Activated T-helper 9 cell treated with anti-CD3 and anti-CD28 coated beads, Interleukin-2, amount 50 U/mL, for 16 hours (primary cell): ENCODE measurements around the gene LEP.

ENCODE experiments used
- DNase-seq: peaks from one replicate; pipeline ENCODE4 v3.0.0-alpha.2; 2020; ENCODE audit warnings: low read depth

The LEP gene

GRCh38 chr7:128247108-128247507, 6.0 kb downstream of the LEP start:
- no peak for DNase-seq

DNA sequence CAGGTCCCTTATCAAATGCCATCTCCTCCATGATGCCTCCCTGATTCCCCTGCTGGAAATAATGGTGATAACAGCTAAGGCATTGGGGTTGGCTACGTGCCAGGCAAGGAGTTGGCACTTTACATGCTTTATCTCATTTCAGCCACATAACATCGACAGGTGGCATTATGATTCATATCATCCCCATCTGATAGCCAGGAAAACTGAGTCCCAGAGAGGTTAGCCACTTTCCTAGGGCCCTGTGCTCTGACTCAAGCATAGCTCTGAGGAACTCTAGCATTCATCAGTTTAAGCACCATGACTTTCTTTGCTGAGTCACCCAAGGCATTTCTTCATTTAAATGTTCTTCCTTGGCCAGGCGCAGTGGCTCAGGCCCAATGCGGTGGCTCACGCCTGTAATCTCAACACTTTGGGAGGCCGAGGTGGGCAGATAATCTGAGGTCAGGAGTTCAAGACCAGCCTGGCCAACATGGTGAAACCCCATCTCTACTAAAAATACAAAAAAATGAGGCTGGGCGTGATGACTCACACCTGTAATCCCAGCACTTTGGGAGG, 6.6 kb downstream of the LEP start:
- no peak for DNase-seq

GRCh38 chr7:128251337-128251736, 10.3 kb downstream of the LEP start:
- no peak for DNase-seq

DNA sequence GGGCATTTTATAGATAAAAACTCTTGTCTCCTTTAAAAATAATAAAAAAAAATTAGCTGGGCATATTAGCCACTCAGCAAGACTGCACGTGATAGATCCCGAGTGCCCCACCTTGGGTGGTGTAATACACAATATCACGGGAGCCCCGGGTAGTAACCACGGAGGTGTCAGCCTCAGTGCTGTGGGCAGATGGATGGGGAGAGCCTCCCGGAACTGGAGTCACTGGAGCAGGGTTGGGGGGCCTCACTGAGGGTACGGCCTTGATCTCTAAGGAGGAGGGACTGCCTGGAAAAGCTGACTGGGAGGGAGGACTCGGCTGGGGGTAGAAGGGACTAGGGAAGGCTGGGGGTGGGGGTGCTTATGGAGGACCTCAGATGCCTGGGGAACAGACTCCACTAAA, 12.6 kb downstream of the LEP start:
- DNase-seq, result no peak

DNA sequence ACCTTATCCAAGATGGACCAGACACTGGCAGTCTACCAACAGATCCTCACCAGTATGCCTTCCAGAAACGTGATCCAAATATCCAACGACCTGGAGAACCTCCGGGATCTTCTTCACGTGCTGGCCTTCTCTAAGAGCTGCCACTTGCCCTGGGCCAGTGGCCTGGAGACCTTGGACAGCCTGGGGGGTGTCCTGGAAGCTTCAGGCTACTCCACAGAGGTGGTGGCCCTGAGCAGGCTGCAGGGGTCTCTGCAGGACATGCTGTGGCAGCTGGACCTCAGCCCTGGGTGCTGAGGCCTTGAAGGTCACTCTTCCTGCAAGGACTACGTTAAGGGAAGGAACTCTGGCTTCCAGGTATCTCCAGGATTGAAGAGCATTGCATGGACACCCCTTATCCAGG, 13.4 kb downstream of the LEP start:
- DNase-seq, result no peak

DNA sequence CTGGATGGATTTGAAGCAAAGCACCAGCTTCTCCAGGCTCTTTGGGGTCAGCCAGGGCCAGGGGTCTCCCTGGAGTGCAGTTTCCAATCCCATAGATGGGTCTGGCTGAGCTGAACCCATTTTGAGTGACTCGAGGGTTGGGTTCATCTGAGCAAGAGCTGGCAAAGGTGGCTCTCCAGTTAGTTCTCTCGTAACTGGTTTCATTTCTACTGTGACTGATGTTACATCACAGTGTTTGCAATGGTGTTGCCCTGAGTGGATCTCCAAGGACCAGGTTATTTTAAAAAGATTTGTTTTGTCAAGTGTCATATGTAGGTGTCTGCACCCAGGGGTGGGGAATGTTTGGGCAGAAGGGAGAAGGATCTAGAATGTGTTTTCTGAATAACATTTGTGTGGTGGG, 14.2 kb downstream of the LEP start:
- DNase-seq, result no peak

DNA sequence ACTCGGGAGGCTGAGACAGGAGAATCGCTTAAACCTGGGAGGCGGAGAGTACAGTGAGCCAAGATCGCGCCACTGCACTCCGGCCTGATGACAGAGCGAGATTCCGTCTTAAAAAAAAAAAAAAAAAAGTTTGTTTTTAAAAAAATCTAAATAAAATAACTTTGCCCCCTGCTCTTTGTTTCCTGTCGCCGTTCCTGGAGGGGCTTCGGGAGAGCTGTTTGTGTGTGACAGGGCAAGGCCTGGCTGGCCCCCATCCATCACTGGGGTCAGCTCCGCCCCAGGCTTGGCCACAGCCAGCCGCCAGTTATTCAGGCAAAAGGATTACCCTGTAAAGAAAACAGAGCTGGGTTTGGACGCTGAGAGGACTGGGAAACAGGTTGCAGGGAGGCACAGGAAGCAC, 16.4 kb downstream of the LEP start:
- DNase-seq, result no peak

GRCh38 chr7:128259131-128260061, 18.3 kb downstream of the LEP start:
- no peak for DNase-seq

DNA sequence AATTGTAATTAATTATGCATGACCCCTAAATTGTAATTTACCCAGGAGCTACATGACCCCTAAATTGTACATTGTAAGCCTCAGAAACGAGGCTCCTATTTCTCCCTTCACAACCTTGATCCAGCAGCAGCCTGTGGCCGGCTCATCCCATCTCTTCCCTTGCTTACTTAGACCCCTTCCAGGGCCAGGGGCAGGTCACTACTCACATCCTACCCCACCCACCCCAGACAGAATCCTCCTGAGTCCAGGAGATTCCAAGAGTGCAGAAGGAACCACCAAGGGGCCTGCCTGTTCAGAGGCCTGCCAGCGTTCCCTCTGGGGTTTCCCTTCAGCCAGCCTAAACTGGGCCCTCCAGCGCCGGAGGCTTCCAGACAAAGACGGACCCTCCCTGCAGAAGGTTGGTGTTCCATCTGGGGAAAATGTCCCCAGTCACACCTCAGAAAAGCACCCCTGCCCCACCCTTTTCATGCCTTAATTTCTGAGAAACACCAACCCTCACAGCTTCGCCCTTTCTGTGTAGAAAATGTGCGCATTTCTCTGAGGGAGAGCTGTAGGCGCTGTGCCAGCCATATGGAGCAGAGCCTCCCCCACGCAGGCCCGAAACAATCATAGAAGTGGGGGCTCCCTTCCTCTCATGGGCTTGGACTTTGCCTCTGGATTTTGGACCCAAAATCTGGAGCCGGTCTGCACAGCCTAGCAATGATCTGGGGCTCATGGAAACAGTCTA, 19.2 kb downstream of the LEP start:
- no peak for DNase-seq

DNA sequence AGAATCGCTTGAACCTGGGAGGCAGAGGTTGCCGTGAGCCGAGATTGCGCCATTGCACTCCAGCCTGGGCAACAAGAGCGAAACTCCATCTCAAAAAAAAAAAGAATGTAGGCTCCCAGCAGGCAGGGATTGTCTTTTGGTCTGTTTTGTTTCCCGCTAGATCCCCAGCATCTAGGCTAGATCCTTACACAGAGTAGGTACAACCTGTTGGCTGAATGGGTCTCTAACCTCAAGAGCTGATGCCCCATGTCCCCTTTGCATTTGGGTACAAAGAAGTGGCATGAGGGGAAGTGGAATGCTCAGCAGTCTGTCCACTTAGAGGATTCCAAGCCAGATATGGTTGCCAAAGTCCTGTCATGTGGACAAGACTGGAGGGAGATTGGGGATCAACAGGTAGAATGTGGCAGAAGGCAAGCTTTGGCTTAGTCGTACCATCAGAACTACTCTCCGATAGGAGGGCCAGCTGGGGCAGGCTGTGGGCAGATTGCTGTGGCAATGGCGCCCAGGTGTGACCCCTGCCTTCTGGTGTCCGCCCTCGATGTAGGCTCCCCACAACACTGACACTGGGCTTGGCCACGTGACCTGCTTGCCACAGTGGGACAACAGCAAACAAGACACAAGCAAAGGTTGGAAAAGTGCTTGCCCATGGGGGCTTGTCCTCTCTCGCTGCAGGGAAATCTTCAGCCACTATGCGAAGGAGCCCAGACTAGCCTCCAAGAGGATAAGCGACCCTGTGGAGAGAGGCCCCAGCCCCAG, 21.4 kb downstream of the LEP start:
- no peak for DNase-seq

DNA sequence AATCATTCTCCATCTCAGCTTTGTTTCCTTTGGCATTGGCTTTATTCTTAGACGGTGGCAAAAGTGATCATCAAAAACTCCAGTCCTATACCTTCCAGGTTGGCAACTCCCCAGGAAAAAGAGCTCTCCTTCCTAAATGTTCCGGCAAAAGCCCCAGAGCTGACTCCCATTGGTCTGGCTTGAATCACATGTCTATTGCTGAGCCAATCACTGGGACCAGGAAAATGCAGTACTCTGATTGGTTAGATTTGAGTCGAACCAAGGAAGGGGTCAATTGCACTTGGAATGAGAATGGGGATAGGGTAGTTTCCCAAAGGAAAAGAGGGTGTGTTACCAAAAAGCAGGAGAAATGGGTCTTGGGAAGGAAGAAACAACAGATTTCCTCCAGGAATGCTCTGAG, 22.3 kb downstream of the LEP start:
- DNase-seq, result no peak

GRCh38 chr7:128264477-128264876, 23.4 kb downstream of the LEP start:
- DNase-seq, result no peak

DNA sequence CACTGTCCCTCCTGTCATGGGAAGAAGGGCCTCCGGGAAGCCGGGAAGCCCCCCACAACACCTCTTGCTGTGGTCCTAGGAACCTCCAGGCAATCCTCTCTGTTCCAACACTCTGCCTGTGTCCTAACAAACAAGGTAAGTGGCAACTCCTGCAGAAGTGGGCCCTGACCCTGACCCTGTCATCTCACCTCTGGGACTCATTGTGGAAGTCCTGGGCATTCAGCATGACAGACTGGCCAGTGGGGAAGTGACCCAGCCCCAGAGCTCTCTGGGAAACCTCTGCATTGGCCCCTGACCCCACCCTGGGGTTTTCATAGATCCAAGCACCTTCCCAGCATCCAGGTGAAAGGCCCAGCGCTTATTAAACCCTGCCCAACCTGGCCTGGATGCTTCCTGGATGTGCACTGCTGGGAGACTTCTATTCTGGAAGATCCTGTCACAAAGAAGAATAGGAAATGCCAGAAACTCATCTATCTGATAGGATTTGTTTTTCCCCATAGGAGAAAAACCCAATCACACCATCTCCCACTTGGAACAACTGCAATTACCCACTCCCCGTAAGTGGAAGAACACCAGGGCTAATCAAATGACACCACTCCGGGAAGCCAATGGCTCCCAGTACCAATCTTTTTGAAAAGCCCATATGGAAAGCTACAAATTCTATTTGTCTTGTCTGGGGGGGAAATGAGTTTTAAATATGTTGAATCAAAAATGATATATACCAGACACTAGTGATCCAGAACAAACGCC, 24.3 kb downstream of the LEP start:
- no peak for DNase-seq

GRCh38 chr7:128265906-128266300, 24.8 kb downstream of the LEP start:
- no peak for DNase-seq

DNA sequence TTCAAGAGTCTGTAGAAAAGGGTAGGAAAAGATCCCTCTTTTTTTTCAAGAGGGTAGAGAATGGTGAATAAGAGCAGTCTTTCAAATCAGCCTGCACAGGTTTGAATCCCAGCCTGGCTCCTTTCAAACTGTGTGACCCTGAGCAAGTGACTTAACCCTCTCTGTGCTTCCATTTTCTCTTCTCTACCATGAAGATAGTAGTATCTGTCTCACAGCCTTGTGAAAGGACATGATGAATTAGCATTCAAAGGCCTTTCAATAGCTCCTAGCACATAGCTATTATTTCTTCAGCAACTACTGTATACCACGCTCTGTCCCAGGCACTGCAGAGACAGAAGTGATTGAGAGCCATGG, 25.4 kb downstream of the LEP start:
- DNase-seq, result no peak

DNA sequence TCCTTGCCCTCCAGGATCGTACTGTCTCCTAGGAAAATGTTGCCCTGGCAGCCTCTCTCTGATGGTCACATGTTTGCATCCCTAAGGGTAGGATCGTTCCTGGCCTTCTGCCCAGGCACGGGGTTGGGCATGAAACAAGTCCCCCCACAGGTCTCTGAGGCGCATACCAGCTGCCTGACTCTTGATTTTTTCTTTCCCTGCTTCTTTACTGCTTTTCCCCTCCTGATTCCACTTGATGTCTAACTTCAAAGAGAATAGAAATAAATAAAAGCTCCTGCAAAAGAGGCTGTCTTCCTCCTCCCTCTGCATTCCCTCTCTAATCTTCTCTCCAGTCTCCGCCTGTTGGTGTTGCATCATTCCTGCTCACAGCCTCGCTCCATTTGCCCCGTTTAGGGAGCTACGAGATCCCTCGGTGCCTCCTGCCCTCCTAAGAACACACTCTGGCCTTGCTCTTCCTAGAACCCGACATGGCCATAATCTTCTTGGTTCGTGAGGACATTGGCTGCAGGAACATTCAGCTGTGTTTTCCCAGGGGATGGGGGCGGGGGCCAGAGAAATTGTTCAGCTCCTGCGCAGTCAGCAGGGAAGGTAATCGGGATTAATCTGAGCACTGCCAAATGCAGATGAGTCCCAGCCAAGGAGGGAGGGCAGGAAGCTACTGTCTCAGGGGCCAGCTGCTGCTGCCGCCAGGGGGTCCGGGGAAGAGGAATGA, 26.0 kb downstream of the LEP start:
- DNase-seq, result no peak

DNA sequence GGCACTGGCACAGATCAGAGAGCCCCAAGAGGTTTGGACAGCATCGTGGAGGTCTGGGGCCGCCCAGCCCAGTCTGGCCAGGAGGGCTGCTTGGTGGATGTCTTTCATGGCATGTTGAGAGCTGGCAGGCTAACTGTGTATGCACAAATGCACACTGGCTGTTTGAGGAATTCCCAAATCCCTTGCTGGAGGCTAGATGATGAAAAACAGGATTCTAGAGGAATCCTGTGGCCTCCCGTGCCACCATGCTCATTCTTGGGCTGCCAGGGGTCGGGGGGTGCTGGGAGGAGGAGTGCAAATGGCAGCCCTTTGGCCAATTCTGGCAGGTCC, 26.5 kb downstream of the LEP start:
- DNase-seq, result no peak

- DNase-seq, result no peak
Observed at GRCh38 chr7:128268233-128268632, 27.2 kb downstream of the LEP start.

DNA sequence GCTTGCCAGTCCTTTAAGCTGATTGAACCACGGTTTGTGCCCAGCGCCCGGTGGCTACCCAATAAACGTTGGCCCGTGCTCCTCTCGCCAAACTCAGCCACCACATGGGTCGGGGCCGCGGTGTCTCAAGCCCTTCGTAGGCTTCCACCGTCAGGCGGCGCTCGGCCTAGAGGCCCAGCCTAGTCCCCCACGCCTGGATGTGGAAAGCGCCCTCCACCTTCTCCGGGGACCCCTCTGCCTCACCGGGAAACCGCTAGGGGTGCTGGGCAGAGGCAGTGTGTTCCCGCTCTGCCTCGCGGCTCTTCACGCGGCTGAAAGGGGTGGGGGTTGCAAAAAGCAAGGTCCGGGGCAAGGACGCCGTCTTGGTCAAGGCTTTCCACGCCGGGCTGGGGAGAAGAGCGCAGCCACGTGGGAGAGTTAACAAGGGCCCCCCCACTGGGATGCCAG, 29.8 kb downstream of the LEP start:
- no peak for DNase-seq

- no peak for DNase-seq
Observed at GRCh38 chr7:128271471-128271941, 30.4 kb downstream of the LEP start.

GRCh38 chr7:128271942-128272481, 30.9 kb downstream of the LEP start:
- no peak for DNase-seq
